Mucosa of rectum (tissue), 2 donors: ENCODE results near the gene CCDC124.
A peak's percentile ranks its signal among the peaks of the same experiment; 100 is the strongest.
"Not testable (repeated sequence)": the region's sequence is repeated elsewhere in the genome, so short reads cannot be mapped to it uniquely, and the experiment has no call there.

Experiments used
- H3K27ac ChIP-seq, 2 donors: one replicate each; pipeline ENCODE4 v1.7.0; 2013; ENCODE audit warnings: inconsistent platforms in 2 of 2, low read depth in 2 of 2, low read length in 2 of 2
- H3K27me3 ChIP-seq, 2 donors: one replicate each; pipeline ENCODE4 v1.7.0; 2013; ENCODE audit warnings: low read length in 2 of 2; ENCODE audit not compliant: control insufficient read depth in 2 of 2, insufficient read depth in 2 of 2
- H3K36me3 ChIP-seq, 2 donors: one replicate each; pipeline ENCODE4 v1.7.0; 2013; ENCODE audit warnings: low read length in 2 of 2; ENCODE audit not compliant: control insufficient read depth in 2 of 2, insufficient read depth in 2 of 2
- H3K4me1 ChIP-seq, 2 donors: one replicate each; pipeline ENCODE4 v1.7.0; 2013; ENCODE audit warnings: low read length in 2 of 2, mild to moderate bottlenecking in 1 of 2; ENCODE audit not compliant: control insufficient read depth in 2 of 2, insufficient read depth in 2 of 2
- H3K4me3 ChIP-seq, 2 donors: one replicate each; pipeline ENCODE4 v1.7.0; 2013; ENCODE audit warnings: low read length in 2 of 2
- H3K9ac ChIP-seq, 2 donors: one replicate each; pipeline ENCODE4 v1.7.0; 2013; ENCODE audit warnings: low read length in 2 of 2, low read depth in 1 of 2, mild to moderate bottlenecking in 1 of 2
- H3K9me3 ChIP-seq, 2 donors: one replicate each; pipeline ENCODE4 v1.7.0; 2013; ENCODE audit warnings: low read length in 2 of 2; ENCODE audit not compliant: control insufficient read depth in 2 of 2
- donor health status: healthy.
- donor health status: Normal muscosa, but diverticular disease.

Gene CCDC124

GRCh38 chr19:17909003-17909732 lies 23.6 kb upstream of the CCDC124 start:
- Histone ChIP-seq H3K36me3 (no peaks in the 10 kb centered on the region), H3K9ac (no peak overlapping the region), H3K4me1 (no peaks in the 10 kb centered on the region), H3K4me3 (no peak overlapping the region), H3K27me3 (no peaks in the 10 kb centered on the region), H3K27ac (no peak overlapping the region), H3K9me3 (no peaks in the 10 kb centered on the region)

- Histone ChIP-seq H3K9me3 (no peaks in the 10 kb centered on the region), H3K36me3 (no peaks in the 10 kb centered on the region), H3K4me3 (no peak overlapping the region), H3K4me1 (no peaks in the 10 kb centered on the region), H3K27me3 (no peaks in the 10 kb centered on the region), H3K9ac (no peak overlapping the region), H3K27ac (no peak overlapping the region)
These were observed 21.9 kb upstream of the CCDC124 start for GRCh38 chr19:17910791-17911360.

- no peaks in the 10 kb centered on the region for H3K36me3 ChIP-seq
- H3K27ac ChIP-seq, result no peak overlapping the region
- no peaks in the 10 kb centered on the region for H3K9me3 ChIP-seq
- H3K27me3 ChIP-seq, result no peaks in the 10 kb centered on the region
- H3K9ac ChIP-seq, result no peak overlapping the region
- no peaks in the 10 kb centered on the region for H3K4me1 ChIP-seq
- H3K4me3 ChIP-seq, result no peak overlapping the region
These were observed 16.7 kb upstream of the CCDC124 start for GRCh38 chr19:17915940-17916593.

GRCh38 chr19:17918151-17918550 lies 14.7 kb upstream of the CCDC124 start:
- H3K36me3 ChIP-seq, H3K9ac ChIP-seq, H3K9me3 ChIP-seq, H3K4me1 ChIP-seq, H3K27ac ChIP-seq, H3K27me3 ChIP-seq, H3K4me3 ChIP-seq: not testable (repeated sequence)

GRCh38 chr19:17919122-17919521 lies 13.7 kb upstream of the CCDC124 start:
- H3K27me3 ChIP-seq, H3K9ac ChIP-seq, H3K9me3 ChIP-seq, H3K27ac ChIP-seq, H3K4me1 ChIP-seq, H3K4me3 ChIP-seq, H3K36me3 ChIP-seq: not testable (repeated sequence)

GRCh38 chr19:17920527-17920926 lies 12.3 kb upstream of the CCDC124 start:
- H3K27me3 ChIP-seq, result no peaks in the 10 kb centered on the region

GRCh38 chr19:17922138-17922537 lies 10.7 kb upstream of the CCDC124 start:
- H3K36me3 ChIP-seq, result no peaks in the 10 kb centered on the region
- no peak overlapping the region for H3K4me3 ChIP-seq
- H3K9me3 ChIP-seq, result no peaks in the 10 kb centered on the region
- H3K27ac ChIP-seq, result no peak overlapping the region
- H3K9ac ChIP-seq, result no peak overlapping the region
- H3K4me1 ChIP-seq, result no peaks in the 10 kb centered on the region
- H3K27me3 ChIP-seq, result no peaks in the 10 kb centered on the region

More at GRCh38 chr19:17920527-17920926, 12.3 kb upstream of the CCDC124 start:
- H3K9ac ChIP-seq, result no peak overlapping the region
- no peak overlapping the region for H3K27ac ChIP-seq
- H3K4me3 ChIP-seq, result no peak overlapping the region
- H3K4me1 ChIP-seq, result no peaks in the 10 kb centered on the region
- H3K9me3 ChIP-seq, result no peaks in the 10 kb centered on the region
- no peaks in the 10 kb centered on the region for H3K36me3 ChIP-seq

GRCh38 chr19:17926044-17926443 lies 6.8 kb upstream of the CCDC124 start:
- no peak overlapping the region for H3K27ac ChIP-seq
- no peaks in the 10 kb centered on the region for H3K27me3 ChIP-seq
- no peaks in the 10 kb centered on the region for H3K4me1 ChIP-seq
- no peaks in the 10 kb centered on the region for H3K36me3 ChIP-seq
- H3K9ac ChIP-seq, result no peak overlapping the region
- no peaks in the 10 kb centered on the region for H3K9me3 ChIP-seq
- no peak overlapping the region for H3K4me3 ChIP-seq

- Histone ChIP-seq H3K9ac (no peak overlapping the region), H3K27ac (no peak overlapping the region), H3K9me3 (no peaks in the 10 kb centered on the region), H3K4me1 (peaks cover 10 to 11% of the 10 kb centered on the region in 2 donors), H3K27me3 (peaks cover 0 to 6% of the 10 kb centered on the region in 2 donors), H3K4me3 (no peak overlapping the region), H3K36me3 (no peaks in the 10 kb centered on the region)
These were observed 3.8 kb upstream of the CCDC124 start for GRCh38 chr19:17929056-17929455.

- peaks cover 0 to 6% of the 10 kb centered on the region in 2 donors for H3K27me3 ChIP-seq
- H3K27ac ChIP-seq, result no peak overlapping the region
- no peaks in the 10 kb centered on the region for H3K9me3 ChIP-seq
These were observed 1.2 kb upstream of the CCDC124 start for GRCh38 chr19:17931532-17932191.

More at GRCh38 chr19:17931532-17932191, 1.2 kb upstream of the CCDC124 start:
- H3K4me3 ChIP-seq, result peak overlapping the region; percentile 89 to 91
- peaks cover 10 to 11% of the 10 kb centered on the region in 2 donors for H3K4me1 ChIP-seq
- peak overlapping the region in 1 of 2 donors; percentile 82 for H3K9ac ChIP-seq
- no peaks in the 10 kb centered on the region for H3K36me3 ChIP-seq
